T-cell (primary cell): Measurements from ENCODE around the gene SFTA2. TPM values are rescaled to one million over a fixed set of nuclear protein-coding genes. Genes with fewer than 3 reads are reported as not detected.

ENCODE experiments used
- ATAC-seq, 4 experiments: fragments of 200-7000 bp in 3 of 4; fragments of 150-1000 bp in 1 of 4; cut with Tn5 transposase; replicated peaks in 1 of 4; 1 replicate in 3 of 4; 2 replicates in 1 of 4; pipeline ENCODE4 v1.10.0; 2021; ENCODE audit warnings: moderate library complexity in 3 of 4, mild to moderate bottlenecking in 2 of 4, moderate number of reproducible peaks in 1 of 4
- CTCF ChIA-PET, 2 donors: fragments of 300-600 bp; sonication (Branson Sonifier 250); formaldehyde crosslinking; loops; one replicate each; lab custom pipeline; 2022; ENCODE audit warnings: antibody characterized with exemption in 2 of 2; lab: Charles Lee
- POLR2A ChIA-PET, 2 donors: fragments of 300-600 bp; sonication (Branson Sonifier 250); formaldehyde crosslinking; loops; one replicate each; lab custom pipeline; 2022; ENCODE audit warnings: antibody characterized with exemption in 2 of 2; lab: Charles Lee
- DNase-seq, 35 experiments: peaks; one replicate each; pipeline versions ENCODE4 v3.0.0 to v3.0.0-alpha.2; 2013 to 2023
- H3K27ac ChIP-seq: one replicate; pipeline ENCODE4 v1.5.1; 2013; ENCODE audit warnings: low read length
- H3K27me3 ChIP-seq, 2 experiments: replicated peaks in 1 of 2; 1 replicate in 1 of 2; 2 replicates in 1 of 2; pipeline versions ENCODE4 v1.6.1 to v1.7.0; 2013; ENCODE audit warnings: low read length in 1 of 2, mixed read lengths in 1 of 2; ENCODE audit not compliant: control insufficient read depth in 2 of 2, insufficient read depth in 2 of 2; ENCODE audit errors: extremely low read depth in 1 of 2
- H3K36me3 ChIP-seq, 2 donors: 1 replicate in 1 of 2; 2 replicates in 1 of 2; pipeline versions ENCODE4 v1.6.1 to v1.7.0; 2013; ENCODE audit warnings: low read length in 1 of 2; ENCODE audit not compliant: control insufficient read depth in 2 of 2, insufficient read depth in 1 of 2; ENCODE audit errors: extremely low read depth in 1 of 2
- H3K4me1 ChIP-seq, 2 experiments: 1 replicate in 1 of 2; 2 replicates in 1 of 2; pipeline versions ENCODE4 v1.6.1 to v1.7.0; 2013; ENCODE audit warnings: low read length in 2 of 2, mixed read lengths in 1 of 2; ENCODE audit not compliant: insufficient read depth in 2 of 2, control insufficient read depth in 1 of 2; ENCODE audit errors: extremely low read depth in 1 of 2
- H3K4me3 ChIP-seq, 2 donors: 1 replicate in 1 of 2; 2 replicates in 1 of 2; pipeline versions ENCODE4 v1.5.1 to v1.7.0; 2013; ENCODE audit warnings: mild to moderate bottlenecking in 2 of 2, low read length in 1 of 2, moderate library complexity in 1 of 2; ENCODE audit not compliant: control insufficient read depth in 1 of 2; ENCODE audit errors: extremely low read depth in 1 of 2
- H3K9me3 ChIP-seq: 2 replicates; pipeline ENCODE4 v1.7.0; 2013
- H3K27ac Mint-ChIP-seq, 2 donors: one replicate each; pipeline ENCODE4 v1.8.0; 2020 to 2021; ENCODE audit warnings: mild to moderate bottlenecking in 2 of 2, mixed read lengths in 2 of 2
- H3K27me3 Mint-ChIP-seq, 2 donors: one replicate each; pipeline ENCODE4 v1.8.0; 2021 to 2022; ENCODE audit warnings: mixed read lengths in 2 of 2
- H3K36me3 Mint-ChIP-seq: one replicate; pipeline ENCODE4 v1.8.0; 2021; ENCODE audit warnings: mixed read lengths
- H3K4me1 Mint-ChIP-seq, 3 donors: one replicate each; pipeline ENCODE4 v1.8.0; 2020 to 2022; ENCODE audit warnings: mixed read lengths in 3 of 3, mild to moderate bottlenecking in 1 of 3
- H3K4me3 Mint-ChIP-seq, 3 donors: one replicate each; pipeline ENCODE4 v1.8.0; 2020 to 2022; ENCODE audit warnings: mild to moderate bottlenecking in 3 of 3, mixed read lengths in 3 of 3, moderate library complexity in 3 of 3
- H3K9me3 Mint-ChIP-seq, 3 donors: one replicate each; pipeline ENCODE4 v1.8.0; 2020 to 2022; ENCODE audit warnings: mixed read lengths in 3 of 3
- WGBS: methylation state at CpG from one replicate; pipeline ENCODE4 v1.1.5; 2013; ENCODE audit warnings: missing lambda C conversion rate; ENCODE audit not compliant: insufficient coverage; 5-methylcytosine and 5-hydroxymethylcytosine counted together
- total RNA-seq, 35 experiments: library from RNA in 6 of 35; stranded (reverse) in 6 of 35; fragments of 120-200 nt in 1 of 35; gene quantifications; one replicate each; pipeline versions ENCODE4 v1.2.1 to v1.2.4 and lab custom pipeline; 2013 to 2026

Gene SFTA2
- total RNA-seq = under 1 TPM in 2 of 5 donors, not detected in 3; 0.51 to 0.67 TPM
- not detected for total RNA-seq (2013)
- total RNA-seq (lab: John Stamatoyannopoulos, UW) = 0 to 0.31 (median 0.06) reads per million in 29 experiments

- peaks cover 0 to 8% of the 10 kb centered on the region in 2 experiments for H3K27me3 ChIP-seq
- ChIA-PET POLR2A (no interaction called here), CTCF (interaction anchor here in 1 of 2 donors (0.7 kb wide), 1 partner anchor 250 kb away, joined by 3 read pairs; no protein-coding TSS in a partner anchor)
- H3K9me3 Mint-ChIP-seq = peaks cover 0 to 14% (median 12%) of the 10 kb centered on the region in 3 donors
- no peak for ATAC-seq
- peaks cover 0 to 8% (median 3%) of the 10 kb centered on the region in 3 donors for H3K4me1 Mint-ChIP-seq
- H3K4me3 ChIP-seq = no peak within 1 kb of the TSS
- WGBS = no CpG with 5 or more reads among the region's 7 CpGs
- H3K27me3 Mint-ChIP-seq = peaks cover 0 to 3% of the 10 kb centered on the region in 2 donors
- no peak for DNase-seq
- H3K4me1 ChIP-seq = no peaks in the 10 kb centered on the region
- H3K36me3 ChIP-seq = peaks cover 0 to 3% of the 10 kb centered on the region in 2 donors
- peaks cover 2% of the 10 kb centered on the region for H3K9me3 ChIP-seq
- H3K36me3 Mint-ChIP-seq = peaks cover 4% of the 10 kb centered on the region
- no peak within 1 kb of the TSS for H3K27ac Mint-ChIP-seq
- no peak within 1 kb of the TSS for H3K27ac ChIP-seq
- no peak within 1 kb of the TSS for H3K4me3 Mint-ChIP-seq
Measured at GRCh38 chr6:30931969-30932645, at the start of gene SFTA2. TSS of gene SFTA2 (minus strand) at chr6:30932170. CDS start at chr6:30932096, 74 bp downstream.

GRCh38 chr6:30979690-30980089 lies 47.7 kb upstream of the SFTA2 start:
- POLR2A ChIA-PET = no interaction called here
- no peaks in the 10 kb centered on the region for H3K9me3 Mint-ChIP-seq
- no peaks in the 10 kb centered on the region for H3K36me3 Mint-ChIP-seq
- no peak overlapping the region for H3K27ac Mint-ChIP-seq
- no peak for ATAC-seq
- Histone ChIP-seq H3K4me1 (no peaks in the 10 kb centered on the region), H3K27ac (no peak overlapping the region), H3K36me3 (no peaks in the 10 kb centered on the region), H3K27me3 (peaks cover 5 to 30% of the 10 kb centered on the region in 2 experiments), H3K9me3 (no peaks in the 10 kb centered on the region), H3K4me3 (no peak overlapping the region)
- CTCF ChIA-PET = no interaction called here
- H3K4me1 Mint-ChIP-seq = peaks cover 0 to 8% (median 0%) of the 10 kb centered on the region in 3 donors
- H3K4me3 Mint-ChIP-seq = no peak overlapping the region
- WGBS = no CpG with 5 or more reads among the region's 4 CpGs
- H3K27me3 Mint-ChIP-seq = peaks cover 35% of the 10 kb centered on the region in 2 donors
- DNase-seq = no peak

GRCh38 chr6:30979141-30979540 lies 47.2 kb upstream of the SFTA2 start:
- DNase-seq = no peak
- ChIA-PET POLR2A (no interaction called here), CTCF (no interaction called here)
- Histone ChIP-seq H3K36me3 (no peaks in the 10 kb centered on the region), H3K4me3 (no peak overlapping the region), H3K4me1 (no peaks in the 10 kb centered on the region), H3K9me3 (no peaks in the 10 kb centered on the region), H3K27me3 (peaks cover 5 to 30% of the 10 kb centered on the region in 2 experiments), H3K27ac (no peak overlapping the region)
- Mint-ChIP-seq H3K27me3 (peaks cover 33 to 35% of the 10 kb centered on the region in 2 donors), H3K4me1 (peaks cover 0 to 8% (median 0%) of the 10 kb centered on the region in 3 donors), H3K9me3 (no peaks in the 10 kb centered on the region), H3K36me3 (no peaks in the 10 kb centered on the region), H3K4me3 (no peak overlapping the region), H3K27ac (no peak overlapping the region)
- no CpG with 5 or more reads among the region's 1 CpG for WGBS
- no peak for ATAC-seq

- H3K4me1 Mint-ChIP-seq = no peaks in the 10 kb centered on the region
- CTCF ChIA-PET = interaction anchor here (0.6 to 0.7 kb wide), 2 partner anchors 124 to 390 kb away, joined by 3 to 4 read pairs; no protein-coding TSS in a partner anchor
Measured at GRCh38 chr6:30974490-30975252, 42.7 kb upstream of the SFTA2 start.

GRCh38 chr6:30972816-30973215 lies 40.8 kb upstream of the SFTA2 start:
- H3K36me3 Mint-ChIP-seq = no peaks in the 10 kb centered on the region
- no peak overlapping the region for H3K27ac Mint-ChIP-seq
- ATAC-seq (no peak), DNase-seq (no peak)
- Histone ChIP-seq H3K27ac (no peak overlapping the region), H3K9me3 (no peaks in the 10 kb centered on the region), H3K27me3 (peaks cover 2 to 17% of the 10 kb centered on the region in 2 experiments), H3K4me3 (no peak overlapping the region), H3K36me3 (no peaks in the 10 kb centered on the region), H3K4me1 (no peaks in the 10 kb centered on the region)
- H3K27me3 Mint-ChIP-seq = peaks cover 10 to 17% of the 10 kb centered on the region in 2 donors
- ChIA-PET POLR2A (no interaction called here), CTCF (no interaction called here)
- H3K9me3 Mint-ChIP-seq = no peaks in the 10 kb centered on the region
- 91% methylated on average over 2 of the region's 4 CpGs for WGBS
- H3K4me1 Mint-ChIP-seq = no peaks in the 10 kb centered on the region
- no peak overlapping the region for H3K4me3 Mint-ChIP-seq

More at GRCh38 chr6:30974490-30975252, 42.7 kb upstream of the SFTA2 start:
- Histone ChIP-seq H3K36me3 (no peaks in the 10 kb centered on the region), H3K9me3 (no peaks in the 10 kb centered on the region), H3K4me1 (no peaks in the 10 kb centered on the region), H3K27me3 (peaks cover 2 to 19% of the 10 kb centered on the region in 2 experiments), H3K4me3 (no peak overlapping the region), H3K27ac (no peak overlapping the region)
- POLR2A ChIA-PET = no interaction called here
- no peak for DNase-seq
- Mint-ChIP-seq H3K27ac (no peak overlapping the region), H3K4me3 (no peak overlapping the region), H3K36me3 (no peaks in the 10 kb centered on the region), H3K9me3 (no peaks in the 10 kb centered on the region), H3K27me3 (peaks cover 18 to 21% of the 10 kb centered on the region in 2 donors)
- no peak for ATAC-seq
- WGBS = no CpG with 5 or more reads among the region's 4 CpGs

GRCh38 chr6:30970946-30971345 lies 39.0 kb upstream of the SFTA2 start:
- H3K4me3 ChIP-seq = no peak overlapping the region
- peaks cover 2 to 12% of the 10 kb centered on the region in 2 experiments for H3K27me3 ChIP-seq
- Mint-ChIP-seq H3K36me3 (no peaks in the 10 kb centered on the region), H3K4me3 (no peak overlapping the region), H3K4me1 (no peaks in the 10 kb centered on the region), H3K27me3 (peaks cover 13 to 22% of the 10 kb centered on the region in 2 donors), H3K27ac (no peak overlapping the region), H3K9me3 (no peaks in the 10 kb centered on the region)
- ATAC-seq (no peak), DNase-seq (no peak)
- H3K36me3 ChIP-seq = no peaks in the 10 kb centered on the region
- no peak overlapping the region for H3K27ac ChIP-seq
- ChIA-PET CTCF (interaction anchor here in 1 of 2 donors (0.5 kb wide), 1 partner anchor 144 kb away, joined by 8 read pairs; no protein-coding TSS in a partner anchor), POLR2A (no interaction called here)
- no peaks in the 10 kb centered on the region for H3K9me3 ChIP-seq
- WGBS = no CpG with 5 or more reads among the region's 5 CpGs
- H3K4me1 ChIP-seq = no peaks in the 10 kb centered on the region
